Stimulated activated CD8-positive, alpha-beta memory T cell treated with anti-CD3 and anti-CD28 coated beads, Interleukin-15, amount 100 ng/mL, for 4 hours (primary cell): ENCODE measurements around the gene AP1M1.
"Not testable (repeated sequence)": the region's sequence is repeated elsewhere in the genome, so short reads cannot be mapped to it uniquely, and the experiment has no call there.

Experiments used
- DNase-seq, 2 donors: peaks; one replicate each; pipeline ENCODE4 v3.0.0-alpha.2; 2020; ENCODE audit warnings: low read depth in 2 of 2

Gene AP1M1

GRCh38 chr19:16261584-16262368 lies 64.1 kb downstream of the AP1M1 start:
- no peak for DNase-seq

GRCh38 chr19:16262618-16263017 lies 64.9 kb downstream of the AP1M1 start:
- DNase-seq, result no peak

- no peak for DNase-seq
These were observed 65.5 kb downstream of the AP1M1 start for GRCh38 chr19:16263141-16263761.

- no peak for DNase-seq
These were observed 67.5 kb downstream of the AP1M1 start for GRCh38 chr19:16265205-16265604.

- DNase-seq, result no peak
These were observed 68.3 kb downstream of the AP1M1 start for GRCh38 chr19:16265890-16266585.

- DNase-seq, result peak in 1 of 2 donors; percentile 39
These were observed 68.9 kb downstream of the AP1M1 start for GRCh38 chr19:16266586-16266942.

GRCh38 chr19:16268676-16269319 lies 71.1 kb downstream of the AP1M1 start:
- DNase-seq, result peak; percentile 39 to 44

- no peak for DNase-seq
These were observed 75.2 kb downstream of the AP1M1 start for GRCh38 chr19:16272945-16273344.

GRCh38 chr19:16274447-16274846 lies 76.7 kb downstream of the AP1M1 start:
- DNase-seq, result no peak

GRCh38 chr19:16280306-16280705 lies 82.6 kb downstream of the AP1M1 start:
- no peak for DNase-seq

- DNase-seq, result no peak
These were observed 84.0 kb downstream of the AP1M1 start for GRCh38 chr19:16281743-16282142.

- DNase-seq, result peak; percentile 38 to 50
These were observed 85.7 kb downstream of the AP1M1 start for GRCh38 chr19:16283210-16284061.

- no peak for DNase-seq
These were observed 86.8 kb downstream of the AP1M1 start for GRCh38 chr19:16284505-16284904.

GRCh38 chr19:16285079-16285478 lies 87.4 kb downstream of the AP1M1 start:
- not testable (repeated sequence) for DNase-seq

GRCh38 chr19:16285769-16286498 lies 88.2 kb downstream of the AP1M1 start:
- DNase-seq, result no peak

GRCh38 chr19:16288544-16288943 lies 90.8 kb downstream of the AP1M1 start:
- DNase-seq, result no peak

- DNase-seq, result no peak
These were observed 91.9 kb downstream of the AP1M1 start for GRCh38 chr19:16289594-16289993.

- no peak for DNase-seq
These were observed 93.0 kb downstream of the AP1M1 start for GRCh38 chr19:16290692-16291091.

- DNase-seq, result no peak
These were observed 95.7 kb downstream of the AP1M1 start for GRCh38 chr19:16293118-16294091.

GRCh38 chr19:16295057-16295456 lies 97.3 kb downstream of the AP1M1 start:
- no peak for DNase-seq
